SH-SY5Y (cell line): ENCODE data around the gene MMP11.

ENCODE experiments used
- GATA2 ChIP-seq: IDR thresholded peaks from 2 replicates; pipeline ENCODE4 v1.6.1; 2011; ENCODE audit warnings: mild to moderate bottlenecking, low read depth, low read length
- GATA3 ChIP-seq: IDR thresholded peaks from 2 replicates; pipeline ENCODE4 v1.6.1; 2011; ENCODE audit warnings: low read depth, mild to moderate bottlenecking, low read length, moderate library complexity

- TF ChIP-seq GATA3 (no peak), GATA2 (no peak)
Measured at GRCh38 chr22:23780146-23780748, 7.6 kb downstream of the MMP11 start.
